T-helper 1 cell treated with Interleukin-12 subunit alpha and Interleukin-12 subunit beta and Interleukin-4 antibody, amounts not matched to agents 30 μg/mL and 1 μg/mL, for 36 hours (primary cell): ENCODE data around the gene OBP2B.
"Not testable (repeated sequence)": the region's sequence is repeated elsewhere in the genome, so short reads cannot be mapped to it uniquely, and the experiment has no call there.

Source experiments
- H3K27ac Mint-ChIP-seq: one replicate; pipeline ENCODE4 v1.8.0; 2021; ENCODE audit warnings: mild to moderate bottlenecking, mixed read lengths
- H3K27me3 Mint-ChIP-seq: one replicate; pipeline ENCODE4 v1.8.0; 2021; ENCODE audit warnings: low read depth, mixed read lengths
- H3K36me3 Mint-ChIP-seq: one replicate; pipeline ENCODE4 v1.8.0; 2021; ENCODE audit warnings: low read depth, mixed read lengths
- H3K4me1 Mint-ChIP-seq: one replicate; pipeline ENCODE4 v1.8.0; 2021; ENCODE audit warnings: low read depth, mixed read lengths
- H3K4me3 Mint-ChIP-seq: one replicate; pipeline ENCODE4 v1.8.0; 2021; ENCODE audit warnings: mild to moderate bottlenecking, moderate library complexity, mixed read lengths
- H3K9me3 Mint-ChIP-seq: one replicate; pipeline ENCODE4 v1.8.0; 2021; ENCODE audit warnings: mixed read lengths

OBP2B gene

GRCh38 chr9:133231934-133232568 lies 23.0 kb upstream of the OBP2B start:
- not testable (repeated sequence) for H3K9me3 Mint-ChIP-seq, H3K27me3 Mint-ChIP-seq, H3K4me3 Mint-ChIP-seq, H3K27ac Mint-ChIP-seq, H3K4me1 Mint-ChIP-seq, H3K36me3 Mint-ChIP-seq

GRCh38 chr9:133230514-133230913 lies 21.5 kb upstream of the OBP2B start:
- H3K4me3 Mint-ChIP-seq, H3K27ac Mint-ChIP-seq, H3K9me3 Mint-ChIP-seq, H3K4me1 Mint-ChIP-seq, H3K36me3 Mint-ChIP-seq, H3K27me3 Mint-ChIP-seq: not testable (repeated sequence)

- Mint-ChIP-seq H3K9me3 (no peaks in the 10 kb centered on the region), H3K27ac (no peak overlapping the region), H3K27me3 (no peaks in the 10 kb centered on the region), H3K4me3 (no peak overlapping the region), H3K36me3 (no peaks in the 10 kb centered on the region), H3K4me1 (no peaks in the 10 kb centered on the region)
These were observed 21.0 kb upstream of the OBP2B start for GRCh38 chr9:133230093-133230492.

GRCh38 chr9:133228474-133229193 lies 19.6 kb upstream of the OBP2B start:
- not testable (repeated sequence) for H3K4me1 Mint-ChIP-seq, H3K27ac Mint-ChIP-seq, H3K36me3 Mint-ChIP-seq, H3K27me3 Mint-ChIP-seq, H3K9me3 Mint-ChIP-seq, H3K4me3 Mint-ChIP-seq

- H3K4me1 Mint-ChIP-seq, H3K9me3 Mint-ChIP-seq, H3K27me3 Mint-ChIP-seq, H3K36me3 Mint-ChIP-seq, H3K27ac Mint-ChIP-seq, H3K4me3 Mint-ChIP-seq: not testable (repeated sequence)
These were observed 18.9 kb upstream of the OBP2B start for GRCh38 chr9:133227996-133228395.

- no peaks in the 10 kb centered on the region for H3K27me3 Mint-ChIP-seq
- H3K4me1 Mint-ChIP-seq: no peaks in the 10 kb centered on the region
These were observed 18.3 kb upstream of the OBP2B start for GRCh38 chr9:133227242-133227860.

GRCh38 chr9:133226219-133227171 lies 17.4 kb upstream of the OBP2B start:
- H3K27me3 Mint-ChIP-seq: no peaks in the 10 kb centered on the region
- no peak overlapping the region for H3K4me3 Mint-ChIP-seq
- H3K9me3 Mint-ChIP-seq: no peaks in the 10 kb centered on the region
- no peak overlapping the region for H3K27ac Mint-ChIP-seq
- H3K4me1 Mint-ChIP-seq: no peaks in the 10 kb centered on the region
- no peaks in the 10 kb centered on the region for H3K36me3 Mint-ChIP-seq

More at GRCh38 chr9:133227242-133227860, 18.3 kb upstream of the OBP2B start:
- Mint-ChIP-seq H3K36me3 (no peaks in the 10 kb centered on the region), H3K27ac (no peak overlapping the region), H3K9me3 (no peaks in the 10 kb centered on the region), H3K4me3 (no peak overlapping the region)

- Mint-ChIP-seq H3K9me3 (no peaks in the 10 kb centered on the region), H3K27ac (no peak overlapping the region), H3K4me3 (no peak overlapping the region), H3K36me3 (no peaks in the 10 kb centered on the region), H3K27me3 (peaks cover 10% of the 10 kb centered on the region), H3K4me1 (no peaks in the 10 kb centered on the region)
These were observed 16.3 kb upstream of the OBP2B start for GRCh38 chr9:133225171-133226011.

GRCh38 chr9:133224762-133225161 lies 15.7 kb upstream of the OBP2B start:
- Mint-ChIP-seq H3K9me3 (no peaks in the 10 kb centered on the region), H3K27ac (no peak overlapping the region), H3K27me3 (peaks cover 17% of the 10 kb centered on the region), H3K4me3 (no peak overlapping the region), H3K36me3 (no peaks in the 10 kb centered on the region), H3K4me1 (no peaks in the 10 kb centered on the region)

- peaks cover 19% of the 10 kb centered on the region for H3K27me3 Mint-ChIP-seq
- not testable (repeated sequence) for H3K9me3 Mint-ChIP-seq, H3K4me1 Mint-ChIP-seq, H3K36me3 Mint-ChIP-seq, H3K27ac Mint-ChIP-seq, H3K4me3 Mint-ChIP-seq
These were observed 14.2 kb upstream of the OBP2B start for GRCh38 chr9:133223159-133223756.

- H3K4me1 Mint-ChIP-seq, H3K9me3 Mint-ChIP-seq, H3K4me3 Mint-ChIP-seq, H3K36me3 Mint-ChIP-seq, H3K27ac Mint-ChIP-seq: not testable (repeated sequence)
- peaks cover 28% of the 10 kb centered on the region for H3K27me3 Mint-ChIP-seq
These were observed 12.9 kb upstream of the OBP2B start for GRCh38 chr9:133221994-133222393.

GRCh38 chr9:133221177-133221809 lies 12.2 kb upstream of the OBP2B start:
- Mint-ChIP-seq H3K4me1 (no peaks in the 10 kb centered on the region), H3K27me3 (peaks cover 33% of the 10 kb centered on the region), H3K4me3 (no peak overlapping the region), H3K27ac (no peak overlapping the region), H3K9me3 (no peaks in the 10 kb centered on the region), H3K36me3 (no peaks in the 10 kb centered on the region)
